Measurements from ENCODE around the gene IRX6. TPM values are rescaled to one million over a fixed set of nuclear protein-coding genes. Genes with fewer than 3 reads are reported as not detected.

Gene IRX6
- not detected in 2 replicates for total RNA-seq

GRCh38 chr16:55323637-55324271 is at the start of gene IRX6:
TSS of gene IRX6 (plus strand) at chr16:55324203. CDS start at chr16:55325092, 889 bp downstream.
- H3K4me3 ChIP-seq (ENCODE audit: low read depth, low read length), result no peak within 1 kb of the TSS

GRCh38 chr16:55274391-55274790 is 49.6 kb upstream of the IRX6 start:
- no peak for DNase-seq (ENCODE audit: low read depth)
- no peaks in the 10 kb centered on the region for H3K27me3 ChIP-seq (ENCODE audit: control insufficient read depth, insufficient read depth, low read length)
- H3K36me3 ChIP-seq (ENCODE audit: control insufficient read depth, insufficient read depth, low read length), result no peaks in the 10 kb centered on the region
- H3K4me3 ChIP-seq (ENCODE audit: low read depth, low read length), result no peak overlapping the region
- TF ChIP-seq CTCF (IDR thresholded peaks at IDR 0.05; ENCODE audit: insufficient read depth, low read length, severe bottlenecking), result no peak
- FAIRE-seq, result no peak

More at GRCh38 chr16:55323637-55324271, at the start of gene IRX6:
- FAIRE-seq (no peak), DNase-seq (ENCODE audit: low read depth) (no peak)
- peaks cover 14% of the 10 kb centered on the region for H3K27me3 ChIP-seq (ENCODE audit: control insufficient read depth, insufficient read depth, low read length)
- H3K36me3 ChIP-seq (ENCODE audit: control insufficient read depth, insufficient read depth, low read length), result no peaks in the 10 kb centered on the region
- peak; percentile 50 for TF ChIP-seq CTCF (IDR thresholded peaks at IDR 0.05; ENCODE audit: insufficient read depth, low read length, severe bottlenecking)

GRCh38 chr16:55275167-55275566 is 48.8 kb upstream of the IRX6 start:
- no peak for TF ChIP-seq CTCF (IDR thresholded peaks at IDR 0.05; ENCODE audit: insufficient read depth, low read length, severe bottlenecking)
- H3K4me3 ChIP-seq (ENCODE audit: low read depth, low read length), result no peak overlapping the region
- no peaks in the 10 kb centered on the region for H3K36me3 ChIP-seq (ENCODE audit: control insufficient read depth, insufficient read depth, low read length)
- no peak for FAIRE-seq
- DNase-seq (ENCODE audit: low read depth), result no peak
- no peaks in the 10 kb centered on the region for H3K27me3 ChIP-seq (ENCODE audit: control insufficient read depth, insufficient read depth, low read length)

GRCh38 chr16:55275869-55276268 is 48.1 kb upstream of the IRX6 start:
- Histone ChIP-seq H3K36me3 (ENCODE audit: control insufficient read depth, insufficient read depth, low read length) (no peaks in the 10 kb centered on the region), H3K27me3 (ENCODE audit: control insufficient read depth, insufficient read depth, low read length) (no peaks in the 10 kb centered on the region), H3K4me3 (ENCODE audit: low read depth, low read length) (no peak overlapping the region)
- DNase-seq (ENCODE audit: low read depth) (peak; percentile 26), FAIRE-seq (no peak)
- TF ChIP-seq CTCF (IDR thresholded peaks at IDR 0.05; ENCODE audit: insufficient read depth, low read length, severe bottlenecking), result no peak

GRCh38 chr16:55277536-55277935 is 46.5 kb upstream of the IRX6 start:
- peak; percentile 88 for FAIRE-seq

More at GRCh38 chr16:55277536-55277935, 46.5 kb upstream of the IRX6 start:
- DNase-seq (ENCODE audit: low read depth), result peak; percentile 34
- TF ChIP-seq CTCF (IDR thresholded peaks at IDR 0.05; ENCODE audit: insufficient read depth, low read length, severe bottlenecking), result no peak
- H3K4me3 ChIP-seq (ENCODE audit: low read depth, low read length), result no peak overlapping the region
- peaks cover 1% of the 10 kb centered on the region for H3K27me3 ChIP-seq (ENCODE audit: control insufficient read depth, insufficient read depth, low read length)
- no peaks in the 10 kb centered on the region for H3K36me3 ChIP-seq (ENCODE audit: control insufficient read depth, insufficient read depth, low read length)

All from bronchial epithelial cell (primary cell).